GM23338 (cell line): Measurements from ENCODE around the gene CDH7. TPM values are rescaled to one million over a fixed set of nuclear protein-coding genes. Genes with fewer than 3 reads are reported as not detected.

Source experiments
- ATAC-seq: fragments of 200-7000 bp; cut with Tn5 transposase; 3 replicates; pipeline ENCODE4 v1.9.1; 2020
- DNase-seq: peaks from one replicate; pipeline ENCODE4 v3.0.0-alpha.2; 2015; ENCODE audit warnings: low spot score
- H2AFZ ChIP-seq: fragments of 200-600 bp; sonication (generic); 2 replicates; pipeline ENCODE4 v1.8.0; 2016; ENCODE audit warnings: antibody characterized with exemption, mild to moderate bottlenecking, moderate library complexity
- H3F3A ChIP-seq: fragments of 200-600 bp; sonication (generic); replicated peaks from 2 replicates; pipeline ENCODE4 v1.8.0; 2017; ENCODE audit warnings: antibody characterized with exemption, mixed run types, low read depth
- H3K27ac ChIP-seq: fragments of 200-600 bp; sonication (generic); 2 replicates; pipeline ENCODE4 v1.6.1; 2016; ENCODE audit warnings: low read depth
- H3K27me3 ChIP-seq: fragments of 200-600 bp; sonication (generic); 2 replicates; pipeline ENCODE4 v1.8.0; 2016; ENCODE audit warnings: mild to moderate bottlenecking, mixed run types, moderate library complexity; ENCODE audit not compliant: insufficient read depth
- H3K36me3 ChIP-seq: fragments of 200-600 bp; sonication (generic); 2 replicates; pipeline ENCODE4 v1.8.0; 2016; ENCODE audit warnings: mild to moderate bottlenecking; ENCODE audit not compliant: insufficient read depth
- H3K4me1 ChIP-seq: fragments of 200-600 bp; sonication (generic); 2 replicates; pipeline ENCODE4 v1.8.0; 2016; ENCODE audit warnings: mild to moderate bottlenecking, moderate library complexity; ENCODE audit not compliant: insufficient read depth
- H3K4me2 ChIP-seq: fragments of 200-600 bp; sonication (generic); 2 replicates; pipeline ENCODE4 v1.7.1; 2017; ENCODE audit warnings: mixed run types
- H3K4me3 ChIP-seq: fragments of 200-600 bp; sonication (generic); 2 replicates; pipeline ENCODE4 v1.6.1; 2016; ENCODE audit warnings: mixed run types
- H3K79me2 ChIP-seq: fragments of 200-600 bp; sonication (generic); replicated peaks from 2 replicates; pipeline ENCODE4 v1.8.0; 2017; ENCODE audit warnings: mild to moderate bottlenecking; ENCODE audit not compliant: insufficient read depth
- H3K9me2 ChIP-seq: fragments of 200-600 bp; sonication (generic); 2 replicates; pipeline ENCODE4 v1.8.0; 2017; ENCODE audit not compliant: insufficient read depth
- H4K20me1 ChIP-seq: fragments of 200-600 bp; sonication (generic); replicated peaks from 2 replicates; pipeline ENCODE4 v1.8.0; 2017; ENCODE audit warnings: mild to moderate bottlenecking; ENCODE audit not compliant: insufficient read depth
- H3K27ac Mint-ChIP-seq: 2 replicates; pipeline ENCODE4 v1.8.0; 2020; ENCODE audit warnings: inconsistent platforms, mild to moderate bottlenecking, moderate library complexity, mixed read lengths
- H3K27me3 Mint-ChIP-seq: 3 replicates; pipeline ENCODE4 v1.8.0; 2022; ENCODE audit warnings: low read depth, mild to moderate bottlenecking, moderate library complexity, mixed read lengths, inconsistent platforms; ENCODE audit not compliant: insufficient read depth, poor library complexity
- H3K36me3 Mint-ChIP-seq: 3 replicates; pipeline ENCODE4 v1.8.0; 2021; ENCODE audit warnings: low read depth, mild to moderate bottlenecking, inconsistent platforms, moderate library complexity, mixed read lengths
- H3K4me1 Mint-ChIP-seq: 3 replicates; pipeline ENCODE4 v1.8.0; 2020; ENCODE audit warnings: mild to moderate bottlenecking, inconsistent platforms, mixed read lengths
- H3K4me3 Mint-ChIP-seq: 3 replicates; pipeline ENCODE4 v1.8.0; 2021; ENCODE audit warnings: moderate library complexity, mild to moderate bottlenecking, inconsistent platforms, mixed read lengths
- H3K9me3 Mint-ChIP-seq: 3 replicates; pipeline ENCODE4 v1.8.0; 2020; ENCODE audit warnings: moderate library complexity, mild to moderate bottlenecking, inconsistent platforms, mixed read lengths
- CREB1 ChIP-seq: fragments of 250-450 bp; sonication (Bioruptor Pico); IDR thresholded peaks from 2 replicates; pipeline ENCODE4 v1.5.0; 2020; ENCODE audit warnings: low read depth, mild to moderate bottlenecking, moderate library complexity
- ETS1 ChIP-seq: IDR thresholded peaks from 2 replicates; pipeline ENCODE4 v1.6.1; 2016; ENCODE audit warnings: antibody characterized with exemption
- EZH2 ChIP-seq: fragments of 200-600 bp; sonication (generic); IDR thresholded peaks from one replicate; pipeline ENCODE4 v1.8.0; 2017; ENCODE audit warnings: antibody characterized with exemption, mild to moderate bottlenecking, low read depth; ENCODE audit not compliant: unreplicated experiment
- EZH2phosphoT487 ChIP-seq: fragments of 200-600 bp; sonication (generic); IDR thresholded peaks from one replicate; pipeline ENCODE4 v1.8.1; 2018; ENCODE audit warnings: antibody characterized with exemption; ENCODE audit not compliant: unreplicated experiment
- JUNB ChIP-seq: IDR thresholded peaks from one replicate; pipeline ENCODE4 v1.6.1; 2016; ENCODE audit warnings: antibody characterized with exemption; ENCODE audit not compliant: unreplicated experiment
- NANOG ChIP-seq: IDR thresholded peaks from 2 replicates; pipeline ENCODE4 v1.6.1; 2016; ENCODE audit warnings: antibody characterized with exemption, borderline replicate concordance
- POLR2AphosphoS5 ChIP-seq: IDR thresholded peaks from 2 replicates; pipeline ENCODE4 v1.6.1; 2016; ENCODE audit warnings: antibody characterized with exemption, low read depth
- STAT1 ChIP-seq: IDR thresholded peaks from one replicate; pipeline ENCODE4 v1.6.1; 2016; ENCODE audit warnings: antibody characterized with exemption; ENCODE audit not compliant: unreplicated experiment
- ZNF114 ChIP-seq: fragments of 250-450 bp; sonication (Bioruptor Pico); IDR thresholded peaks from 2 replicates; pipeline ENCODE4 v1.5.0; 2020; ENCODE audit warnings: mild to moderate bottlenecking, moderate library complexity
- ZNF331 ChIP-seq: fragments of 250-450 bp; sonication (Bioruptor Pico); IDR thresholded peaks from 2 replicates; pipeline ENCODE4 v1.5.0; 2020; ENCODE audit warnings: low read depth, mild to moderate bottlenecking, moderate library complexity
- ZNF462 ChIP-seq: fragments of 250-450 bp; sonication (Bioruptor Pico); IDR thresholded peaks from 2 replicates; pipeline ENCODE4 v1.5.0; 2020; ENCODE audit warnings: mild to moderate bottlenecking, moderate library complexity
- polyA plus RNA-seq: library from polyadenylated mRNA; unstranded; fragments of >200 nt; fragmentation: Nextera tagmentation; extraction: Ambion mirVana; gene quantifications from 2 replicates; pipeline ENCODE4 v1.2.1, GENCODE V29; 2016
- total RNA-seq: library from RNA; depleted of rRNA; stranded (reverse); fragments of >200 nt; shearing (Covaris generic); gene quantifications from 2 replicates; pipeline ENCODE4 v1.2.3, GENCODE V29; 2014
- TF ChIP-seq, protein P1 (sequence below): IDR thresholded peaks from one replicate; pipeline ENCODE4 v1.6.1; 2018; ENCODE audit warnings: antibody characterized with exemption; ENCODE audit not compliant: unreplicated experiment
- TF ChIP-seq, protein P2 (sequence below), 2 experiments: fragments of 200-600 bp in 1 of 2; sonication (generic) in 1 of 2; conservative IDR thresholded peaks; 2 replicates each; pipeline versions ENCODE4 v1.5.1 to v1.6.1; 2016 to 2017; ENCODE audit warnings: antibody characterized with exemption in 2 of 2, low read depth in 2 of 2, mild to moderate bottlenecking in 2 of 2, moderate library complexity in 1 of 2

Gene CDH7
- total and polyA plus RNA-seq, 2 experiments from 2014 or later = 1.8 TPM

DNA sequence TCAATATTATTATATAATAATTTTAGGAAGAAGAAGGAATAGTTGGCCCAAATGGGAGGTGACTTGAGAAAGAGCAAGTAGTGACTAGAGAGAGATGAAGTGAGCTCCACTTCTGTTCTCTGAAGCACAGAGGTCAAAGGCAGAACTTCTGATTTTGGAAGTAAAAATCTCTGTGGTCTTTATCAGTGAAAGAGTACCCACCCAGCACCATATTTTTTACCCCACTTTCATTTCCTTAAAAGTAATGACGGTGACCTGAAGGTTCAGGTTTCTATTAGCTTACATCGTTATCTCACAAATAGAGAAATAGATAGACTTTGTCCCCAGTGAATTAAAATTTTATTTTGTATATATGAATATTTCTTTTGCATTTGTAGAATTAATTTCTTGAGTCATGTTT, 95.3 kb downstream of the CDH7 start:
- H3K27ac ChIP-seq = no peak overlapping the region

More for the DNA sequence above, 95.3 kb downstream of the CDH7 start:
- no peak overlapping the region for H3K27ac Mint-ChIP-seq
- Histone ChIP-seq H3K9me2 (no peaks in the 10 kb centered on the region), H3K4me2 (no peak overlapping the region), H3F3A (no peaks in the 10 kb centered on the region), H3K79me2 (no peaks in the 10 kb centered on the region), H4K20me1 (no peaks in the 10 kb centered on the region), H3K4me1 (peaks cover 6% of the 10 kb centered on the region), H3K36me3 (no peaks in the 10 kb centered on the region), H3K4me3 (no peak overlapping the region), H3K27me3 (no peaks in the 10 kb centered on the region), H2AFZ (no peak overlapping the region)
- H3K4me1 Mint-ChIP-seq = peaks cover 17% of the 10 kb centered on the region; the same call in 2 of the 3 replicates
- no peaks in the 10 kb centered on the region for H3K27me3 Mint-ChIP-seq
- no peaks in the 10 kb centered on the region for H3K9me3 Mint-ChIP-seq
- no peak for ATAC-seq
- H3K4me3 Mint-ChIP-seq = no peak overlapping the region
- TF ChIP-seq NANOG = no peak
- TF ChIP-seq, protein P1, sequence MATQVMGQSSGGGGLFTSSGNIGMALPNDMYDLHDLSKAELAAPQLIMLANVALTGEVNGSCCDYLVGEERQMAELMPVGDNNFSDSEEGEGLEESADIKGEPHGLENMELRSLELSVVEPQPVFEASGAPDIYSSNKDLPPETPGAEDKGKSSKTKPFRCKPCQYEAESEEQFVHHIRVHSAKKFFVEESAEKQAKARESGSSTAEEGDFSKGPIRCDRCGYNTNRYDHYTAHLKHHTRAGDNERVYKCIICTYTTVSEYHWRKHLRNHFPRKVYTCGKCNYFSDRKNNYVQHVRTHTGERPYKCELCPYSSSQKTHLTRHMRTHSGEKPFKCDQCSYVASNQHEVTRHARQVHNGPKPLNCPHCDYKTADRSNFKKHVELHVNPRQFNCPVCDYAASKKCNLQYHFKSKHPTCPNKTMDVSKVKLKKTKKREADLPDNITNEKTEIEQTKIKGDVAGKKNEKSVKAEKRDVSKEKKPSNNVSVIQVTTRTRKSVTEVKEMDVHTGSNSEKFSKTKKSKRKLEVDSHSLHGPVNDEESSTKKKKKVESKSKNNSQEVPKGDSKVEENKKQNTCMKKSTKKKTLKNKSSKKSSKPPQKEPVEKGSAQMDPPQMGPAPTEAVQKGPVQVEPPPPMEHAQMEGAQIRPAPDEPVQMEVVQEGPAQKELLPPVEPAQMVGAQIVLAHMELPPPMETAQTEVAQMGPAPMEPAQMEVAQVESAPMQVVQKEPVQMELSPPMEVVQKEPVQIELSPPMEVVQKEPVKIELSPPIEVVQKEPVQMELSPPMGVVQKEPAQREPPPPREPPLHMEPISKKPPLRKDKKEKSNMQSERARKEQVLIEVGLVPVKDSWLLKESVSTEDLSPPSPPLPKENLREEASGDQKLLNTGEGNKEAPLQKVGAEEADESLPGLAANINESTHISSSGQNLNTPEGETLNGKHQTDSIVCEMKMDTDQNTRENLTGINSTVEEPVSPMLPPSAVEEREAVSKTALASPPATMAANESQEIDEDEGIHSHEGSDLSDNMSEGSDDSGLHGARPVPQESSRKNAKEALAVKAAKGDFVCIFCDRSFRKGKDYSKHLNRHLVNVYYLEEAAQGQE = no peak
- TF ChIP-seq EZH2phosphoT487 = no peak
- TF ChIP-seq ZNF462 (CRISPR knock-in tag) = no peak
- TF ChIP-seq CREB1 (CRISPR knock-in tag) = no peak
- TF ChIP-seq POLR2AphosphoS5 = no peak
- no peak for TF ChIP-seq JUNB
- TF ChIP-seq ETS1 = no peak
- TF ChIP-seq ZNF331 = no peak
- TF ChIP-seq EZH2 = no peak
- TF ChIP-seq STAT1 = no peak
- TF ChIP-seq, protein P2, sequence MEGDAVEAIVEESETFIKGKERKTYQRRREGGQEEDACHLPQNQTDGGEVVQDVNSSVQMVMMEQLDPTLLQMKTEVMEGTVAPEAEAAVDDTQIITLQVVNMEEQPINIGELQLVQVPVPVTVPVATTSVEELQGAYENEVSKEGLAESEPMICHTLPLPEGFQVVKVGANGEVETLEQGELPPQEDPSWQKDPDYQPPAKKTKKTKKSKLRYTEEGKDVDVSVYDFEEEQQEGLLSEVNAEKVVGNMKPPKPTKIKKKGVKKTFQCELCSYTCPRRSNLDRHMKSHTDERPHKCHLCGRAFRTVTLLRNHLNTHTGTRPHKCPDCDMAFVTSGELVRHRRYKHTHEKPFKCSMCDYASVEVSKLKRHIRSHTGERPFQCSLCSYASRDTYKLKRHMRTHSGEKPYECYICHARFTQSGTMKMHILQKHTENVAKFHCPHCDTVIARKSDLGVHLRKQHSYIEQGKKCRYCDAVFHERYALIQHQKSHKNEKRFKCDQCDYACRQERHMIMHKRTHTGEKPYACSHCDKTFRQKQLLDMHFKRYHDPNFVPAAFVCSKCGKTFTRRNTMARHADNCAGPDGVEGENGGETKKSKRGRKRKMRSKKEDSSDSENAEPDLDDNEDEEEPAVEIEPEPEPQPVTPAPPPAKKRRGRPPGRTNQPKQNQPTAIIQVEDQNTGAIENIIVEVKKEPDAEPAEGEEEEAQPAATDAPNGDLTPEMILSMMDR (conservative IDR thresholded peaks at IDR 0.05; ENCODE audit: low read depth in 2 of 2) = no peak
- no peak for TF ChIP-seq ZNF114 (CRISPR knock-in tag)
- no peaks in the 10 kb centered on the region for H3K36me3 Mint-ChIP-seq
- DNase-seq = no peak
